GDM1 (cell line): ENCODE results near the gene TICRR.
A peak's percentile ranks its signal among the peaks of the same experiment; 100 is the strongest.
"Not testable (repeated sequence)": the region's sequence is repeated elsewhere in the genome, so short reads cannot be mapped to it uniquely, and the experiment has no call there.

Source experiments
- DNase-seq: peaks from one replicate; lab custom pipeline; 2025; lab: John Stamatoyannopoulos, UW

TICRR gene, protein sequence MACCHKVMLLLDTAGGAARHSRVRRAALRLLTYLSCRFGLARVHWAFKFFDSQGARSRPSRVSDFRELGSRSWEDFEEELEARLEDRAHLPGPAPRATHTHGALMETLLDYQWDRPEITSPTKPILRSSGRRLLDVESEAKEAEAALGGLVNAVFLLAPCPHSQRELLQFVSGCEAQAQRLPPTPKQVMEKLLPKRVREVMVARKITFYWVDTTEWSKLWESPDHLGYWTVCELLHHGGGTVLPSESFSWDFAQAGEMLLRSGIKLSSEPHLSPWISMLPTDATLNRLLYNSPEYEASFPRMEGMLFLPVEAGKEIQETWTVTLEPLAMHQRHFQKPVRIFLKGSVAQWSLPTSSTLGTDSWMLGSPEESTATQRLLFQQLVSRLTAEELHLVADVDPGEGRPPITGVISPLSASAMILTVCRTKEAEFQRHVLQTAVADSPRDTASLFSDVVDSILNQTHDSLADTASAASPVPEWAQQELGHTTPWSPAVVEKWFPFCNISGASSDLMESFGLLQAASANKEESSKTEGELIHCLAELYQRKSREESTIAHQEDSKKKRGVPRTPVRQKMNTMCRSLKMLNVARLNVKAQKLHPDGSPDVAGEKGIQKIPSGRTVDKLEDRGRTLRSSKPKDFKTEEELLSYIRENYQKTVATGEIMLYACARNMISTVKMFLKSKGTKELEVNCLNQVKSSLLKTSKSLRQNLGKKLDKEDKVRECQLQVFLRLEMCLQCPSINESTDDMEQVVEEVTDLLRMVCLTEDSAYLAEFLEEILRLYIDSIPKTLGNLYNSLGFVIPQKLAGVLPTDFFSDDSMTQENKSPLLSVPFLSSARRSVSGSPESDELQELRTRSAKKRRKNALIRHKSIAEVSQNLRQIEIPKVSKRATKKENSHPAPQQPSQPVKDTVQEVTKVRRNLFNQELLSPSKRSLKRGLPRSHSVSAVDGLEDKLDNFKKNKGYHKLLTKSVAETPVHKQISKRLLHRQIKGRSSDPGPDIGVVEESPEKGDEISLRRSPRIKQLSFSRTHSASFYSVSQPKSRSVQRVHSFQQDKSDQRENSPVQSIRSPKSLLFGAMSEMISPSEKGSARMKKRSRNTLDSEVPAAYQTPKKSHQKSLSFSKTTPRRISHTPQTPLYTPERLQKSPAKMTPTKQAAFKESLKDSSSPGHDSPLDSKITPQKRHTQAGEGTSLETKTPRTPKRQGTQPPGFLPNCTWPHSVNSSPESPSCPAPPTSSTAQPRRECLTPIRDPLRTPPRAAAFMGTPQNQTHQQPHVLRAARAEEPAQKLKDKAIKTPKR (N-terminal part only)

DNA sequence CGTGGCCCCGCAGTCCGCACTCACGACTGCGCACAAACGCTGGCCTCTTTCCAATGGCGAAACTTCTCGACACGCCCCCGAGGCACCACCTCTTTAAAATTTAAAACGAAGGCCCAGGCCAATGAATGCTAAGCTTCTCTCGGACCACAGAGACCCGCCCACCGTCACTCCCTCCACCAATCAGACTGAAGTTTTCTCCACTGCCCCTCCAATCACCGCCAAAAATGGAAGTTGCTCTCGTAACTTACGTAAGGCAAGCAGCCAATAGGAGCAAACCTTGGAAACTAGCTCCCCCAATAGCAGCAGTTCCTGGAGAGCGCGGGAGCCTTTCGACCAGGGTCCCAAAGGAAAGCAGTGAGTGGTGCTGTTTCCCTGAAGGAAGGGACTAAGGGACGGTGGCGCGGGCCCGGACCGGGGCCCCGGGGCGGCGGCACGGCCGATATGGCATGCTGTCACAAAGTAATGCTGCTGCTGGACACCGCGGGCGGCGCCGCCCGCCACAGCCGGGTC is at the start of gene TICRR:
TICRR (plus strand) TSS at position 324 of the 510 bp plus-strand sequence; CDS start at position 442, 118 bp downstream.
- peak; percentile 98 for DNase-seq

DNA sequence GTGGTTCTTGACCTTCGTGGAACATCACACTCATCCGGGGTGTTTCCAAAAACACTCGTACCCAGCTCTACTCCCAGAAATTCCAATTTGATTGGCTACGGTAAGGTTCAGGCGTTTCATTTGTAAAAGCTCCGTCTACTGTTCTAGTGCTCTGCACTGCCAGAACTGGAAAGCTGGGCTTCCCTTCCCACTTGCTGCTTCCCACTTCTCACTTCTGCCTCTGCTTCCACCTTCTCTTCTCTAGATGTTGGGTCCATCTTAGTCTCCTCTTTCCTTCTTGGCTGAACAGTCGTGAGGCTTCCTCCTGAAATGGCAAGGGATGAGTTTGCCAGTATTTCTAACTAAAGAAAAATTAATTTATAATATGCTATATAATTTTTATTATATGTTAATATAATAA is 49.1 kb upstream of the TICRR start:
- DNase-seq = no peak

DNA sequence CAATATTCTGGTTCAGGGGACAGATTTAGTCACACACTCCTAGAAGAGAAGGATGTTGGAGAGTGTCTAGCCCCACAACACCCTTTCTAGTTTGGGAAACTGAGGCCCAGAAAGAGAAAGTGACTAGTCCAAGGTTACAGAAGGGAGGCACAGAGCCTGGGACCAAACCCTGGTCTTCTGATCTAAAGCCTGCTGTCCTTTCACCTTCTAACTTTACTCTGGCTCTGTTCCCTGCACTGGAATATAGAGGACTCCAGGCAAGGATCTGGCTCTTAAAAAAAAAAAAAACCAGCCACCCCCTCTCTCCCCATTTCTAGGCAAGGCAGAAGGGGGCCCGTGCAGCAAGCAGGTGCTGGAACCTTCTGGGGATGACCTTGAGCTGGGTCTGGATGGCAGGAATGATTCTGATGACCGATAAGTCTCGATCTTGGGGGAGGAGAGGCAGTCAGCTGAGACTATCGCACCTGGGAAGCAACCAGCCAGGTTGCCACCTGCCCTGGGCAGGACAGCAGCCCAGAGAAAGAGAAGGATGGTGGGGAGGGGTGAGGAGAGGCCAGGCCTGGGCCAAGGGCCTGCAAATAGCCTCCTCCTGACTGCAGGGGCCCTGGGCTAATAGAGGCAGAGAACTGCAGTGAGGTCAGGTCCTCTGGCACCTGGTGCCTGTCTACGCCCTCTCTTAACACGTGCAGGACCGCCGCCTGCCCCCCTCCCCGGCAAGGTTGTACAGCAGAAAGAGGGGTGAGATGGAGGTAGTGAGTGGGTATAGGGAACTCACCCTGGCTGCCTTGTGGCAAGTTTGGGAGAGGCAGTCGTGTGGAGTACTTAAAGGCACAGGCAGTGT is 48.4 kb upstream of the TICRR start:
- no peak for DNase-seq

DNA sequence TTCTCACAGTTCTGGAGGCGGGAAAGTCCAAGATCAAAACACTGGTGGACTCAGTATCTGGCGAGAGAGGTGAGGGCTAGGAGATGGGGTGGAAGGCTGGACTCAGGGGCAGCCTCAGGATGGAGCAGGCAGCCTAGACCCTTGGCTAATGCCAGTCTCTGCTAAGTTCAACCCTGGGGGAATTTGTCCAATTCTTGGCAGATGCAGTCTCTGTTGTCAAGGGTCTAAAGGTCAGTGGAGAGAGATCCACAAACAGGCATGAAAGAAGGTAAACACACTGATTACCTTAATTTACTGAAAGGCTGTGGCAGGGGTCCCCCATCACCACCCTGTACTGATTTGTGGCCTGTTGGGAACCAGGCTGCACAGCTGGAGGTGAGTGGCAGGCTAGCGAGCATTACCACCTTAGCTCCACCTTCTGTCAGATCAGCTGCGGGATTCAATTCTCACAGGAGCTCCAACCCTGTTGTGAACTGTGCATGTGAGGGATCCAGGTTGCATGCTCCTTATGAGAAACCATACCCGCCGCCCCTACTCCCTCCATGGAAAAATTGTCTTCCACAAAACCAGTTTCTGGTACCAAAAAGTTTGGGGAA is 46.4 kb upstream of the TICRR start:
- DNase-seq = no peak

DNA sequence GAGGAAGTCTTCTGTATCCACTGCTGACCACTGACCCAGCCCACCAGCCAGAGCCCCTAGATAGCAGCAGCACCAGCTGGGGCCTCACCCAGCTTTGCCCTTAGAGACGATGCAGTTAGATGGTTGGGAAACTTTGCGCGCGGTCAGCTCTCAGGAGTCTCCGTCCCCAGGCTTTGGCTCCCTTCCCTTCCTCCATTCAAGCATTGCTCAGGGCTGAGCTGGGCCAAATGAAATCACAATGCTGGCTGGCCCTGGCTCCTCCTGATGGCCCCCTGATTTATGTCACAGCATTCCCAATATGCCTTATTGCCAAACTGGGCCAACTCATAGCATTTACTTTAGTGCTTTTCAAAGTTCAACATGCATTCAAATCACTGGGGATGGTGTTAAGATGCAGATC is 44.3 kb upstream of the TICRR start:
- no peak for DNase-seq

DNA sequence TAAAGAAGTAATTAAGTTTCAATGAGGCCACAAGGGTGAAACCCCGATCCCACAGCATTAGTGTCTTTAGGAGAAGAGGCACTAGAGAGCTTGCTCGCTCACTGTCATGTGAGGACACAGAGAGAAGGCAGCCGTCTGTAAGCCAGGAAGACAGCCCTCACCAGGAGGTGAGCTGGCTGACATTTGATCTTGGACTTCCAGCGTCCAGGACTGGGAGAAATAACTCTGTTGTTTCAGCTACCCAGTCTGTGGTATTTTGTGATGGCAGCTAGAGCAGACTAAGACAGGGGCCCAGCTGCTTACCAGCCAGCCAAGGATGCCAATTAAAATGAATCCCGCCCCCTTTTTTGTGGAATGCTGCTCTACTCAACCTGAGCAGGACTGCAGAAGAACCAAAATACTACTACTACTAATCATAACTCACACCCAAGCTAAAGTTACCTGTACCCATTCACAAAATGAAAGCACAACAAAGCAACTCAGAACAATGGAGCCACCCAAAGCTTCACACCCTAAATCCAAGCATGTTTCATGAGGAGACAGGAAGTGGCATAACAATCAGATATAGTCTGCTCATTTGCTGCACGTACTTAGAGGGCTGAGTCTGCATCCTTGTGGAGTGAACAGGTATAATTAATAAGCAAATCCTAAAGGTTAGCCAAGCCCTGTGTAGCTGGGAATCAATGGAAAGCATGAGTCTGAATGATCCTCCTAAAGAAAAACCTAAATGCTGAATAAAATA is 43.3 kb upstream of the TICRR start:
- no peak for DNase-seq

DNA sequence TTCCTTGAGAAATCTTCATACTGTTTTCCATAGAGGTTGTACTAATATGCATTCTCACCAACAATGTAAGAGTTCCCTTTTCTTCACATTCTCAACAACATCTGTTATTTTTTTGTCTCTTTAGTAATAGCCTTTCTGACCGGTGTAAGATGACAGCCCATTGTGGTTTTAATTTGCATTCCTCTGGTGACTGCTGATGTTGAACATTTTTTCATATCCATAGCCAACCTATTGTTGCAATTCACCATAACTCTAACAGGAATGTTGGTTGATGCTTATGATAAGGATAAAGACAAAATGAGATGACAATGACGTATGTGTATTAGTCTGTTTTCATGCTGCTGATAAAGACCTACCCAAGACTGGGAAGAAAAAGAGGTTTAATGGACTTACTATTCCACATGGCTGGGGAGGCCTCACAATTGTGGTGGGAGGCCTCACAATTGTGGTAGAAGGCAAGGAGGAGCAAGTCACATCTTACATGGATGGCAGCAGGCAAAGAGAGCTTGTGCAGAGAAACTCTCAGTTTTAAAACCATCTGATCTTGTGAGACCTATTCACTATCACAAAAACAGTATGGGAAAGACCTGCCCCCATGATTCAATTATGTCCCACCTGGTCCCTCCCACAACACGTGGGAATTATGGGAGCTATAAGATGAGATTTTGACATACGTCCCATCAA is 41.3 kb upstream of the TICRR start:
- DNase-seq = no peak

DNA sequence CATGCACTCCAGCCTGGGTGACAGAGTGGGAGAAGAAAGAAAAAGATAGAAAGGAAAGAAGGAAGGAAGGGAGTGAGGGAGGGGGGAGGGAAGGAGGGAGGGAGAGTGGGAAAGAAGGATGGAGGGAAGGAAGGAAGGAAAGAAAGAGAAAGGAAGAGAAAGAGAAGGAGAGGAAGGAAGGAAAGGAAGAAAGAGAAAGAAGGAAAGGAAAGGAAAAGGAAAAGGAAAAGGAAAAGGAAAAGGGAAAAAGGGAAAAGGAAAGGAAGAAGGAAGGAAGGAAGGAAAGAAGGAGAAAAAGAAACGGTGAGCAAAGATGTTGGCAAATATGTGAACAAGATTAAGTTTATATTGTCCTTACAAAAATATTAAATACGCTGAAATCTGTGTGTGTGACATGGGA is 36.2 kb upstream of the TICRR start:
- DNase-seq = no peak

DNA sequence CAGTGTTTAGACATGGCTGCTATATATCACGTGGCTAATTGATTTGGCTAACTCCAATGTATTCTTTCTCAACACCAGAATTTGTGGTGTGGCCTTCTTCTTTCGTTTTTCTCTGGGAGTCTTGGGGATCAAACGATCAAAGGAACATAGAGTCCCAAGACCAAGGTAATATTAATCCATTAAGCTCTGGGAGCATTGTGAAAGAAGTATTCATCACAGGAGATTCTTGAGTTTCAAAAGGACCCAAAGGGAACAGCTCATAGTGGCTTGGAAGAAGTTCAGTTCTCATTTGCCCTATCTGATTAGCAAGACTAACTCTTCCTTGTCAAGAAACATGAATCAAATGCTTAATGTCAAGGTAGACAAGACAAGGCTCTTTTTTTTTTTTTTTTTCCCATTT is 32.9 kb upstream of the TICRR start:
- no peak for DNase-seq

DNA sequence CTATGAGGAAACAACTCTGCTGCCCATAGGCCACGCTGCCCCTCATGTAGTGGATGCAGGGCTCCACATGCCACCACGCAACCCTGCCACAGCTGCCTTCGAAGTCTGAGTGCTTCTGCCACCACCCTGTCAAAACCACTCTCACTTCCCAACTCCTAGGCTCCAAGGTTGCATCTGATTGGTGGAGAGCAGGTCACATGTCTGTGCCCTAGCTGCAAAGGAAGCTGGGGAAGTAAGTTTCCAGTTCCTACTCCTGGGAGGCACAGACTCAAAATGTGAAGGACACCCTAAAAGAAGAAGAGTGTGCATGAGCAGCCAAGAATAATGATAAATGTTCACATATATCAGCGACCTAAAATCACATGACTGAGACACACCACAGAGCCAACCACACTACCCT is 31.9 kb upstream of the TICRR start:
- no peak for DNase-seq

DNA sequence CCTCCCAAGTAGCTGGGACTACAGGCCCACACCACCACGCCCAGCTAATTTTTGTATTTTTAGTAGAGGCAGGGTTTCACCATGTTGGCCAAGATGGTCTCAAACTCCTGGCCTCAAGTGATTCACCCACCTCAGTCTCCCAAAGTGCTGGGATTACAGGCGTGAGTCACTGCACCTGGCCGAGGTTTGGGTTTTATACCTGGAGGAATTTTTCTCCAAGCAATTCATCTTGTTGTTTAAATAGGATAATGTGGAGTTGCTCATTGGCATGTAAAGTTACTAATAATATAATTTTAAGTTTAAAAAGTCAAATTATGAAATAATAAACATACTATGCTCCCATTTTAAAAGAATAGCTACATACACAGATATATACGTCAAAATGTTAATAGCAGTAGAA is 26.1 kb upstream of the TICRR start:
- not testable (repeated sequence) for DNase-seq

DNA sequence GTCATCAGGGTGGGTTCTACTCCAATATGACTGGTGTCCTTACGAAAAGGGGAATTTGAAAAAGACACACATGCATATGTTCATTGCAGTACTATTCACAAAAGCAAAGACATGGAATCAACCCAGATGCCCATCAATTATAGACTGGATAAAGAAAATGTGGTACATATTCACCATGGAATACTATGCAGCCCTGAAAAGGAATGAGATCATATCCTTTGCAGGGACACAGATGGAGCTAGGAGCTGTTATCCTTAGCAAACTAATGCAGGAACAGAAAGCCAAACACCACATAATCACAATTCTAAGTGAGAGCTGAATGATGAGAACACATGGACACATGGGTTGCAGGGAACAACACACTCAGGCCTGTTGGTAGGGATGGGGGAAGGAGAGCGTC is 24.8 kb upstream of the TICRR start:
- no peak for DNase-seq

DNA sequence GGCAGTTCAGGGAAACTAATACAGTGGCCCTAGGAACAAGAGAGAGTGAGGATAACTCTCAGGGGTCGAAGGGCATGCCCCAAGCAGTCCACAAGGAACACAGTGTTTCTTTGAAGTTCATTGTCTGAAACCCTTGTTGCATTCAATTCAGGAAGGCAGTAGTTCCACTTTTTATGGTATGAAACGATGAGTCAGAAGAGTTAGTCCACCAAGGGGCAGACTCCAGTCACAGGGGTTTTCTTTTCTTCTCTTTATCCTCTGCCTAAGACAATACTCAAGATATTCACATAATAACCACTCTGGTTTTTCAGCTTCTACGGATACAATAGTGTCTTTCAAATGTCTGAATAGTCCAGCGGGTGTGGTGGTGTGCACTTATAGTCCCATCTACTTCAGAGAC is 23.7 kb upstream of the TICRR start:
- no peak for DNase-seq

DNA sequence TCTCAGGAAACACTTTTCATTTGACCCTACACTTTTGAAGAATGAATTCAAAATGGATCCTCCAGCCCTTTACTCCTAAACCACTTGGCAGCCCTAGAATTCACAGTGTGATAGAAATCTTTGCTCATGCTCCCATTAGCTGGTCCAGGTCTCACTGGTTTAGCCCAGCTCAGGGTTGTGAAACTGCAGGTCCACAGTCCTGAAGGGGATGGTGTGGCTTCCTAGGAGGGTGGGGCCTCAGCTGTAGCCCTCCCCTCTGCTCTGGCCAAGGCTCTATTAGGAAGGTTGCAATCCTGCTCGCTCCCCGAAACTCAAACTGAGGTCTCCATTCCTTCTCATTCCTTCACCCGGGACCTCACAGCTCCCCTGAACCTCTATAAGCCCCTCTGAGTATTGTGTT is 21.6 kb upstream of the TICRR start:
- DNase-seq = no peak

DNA sequence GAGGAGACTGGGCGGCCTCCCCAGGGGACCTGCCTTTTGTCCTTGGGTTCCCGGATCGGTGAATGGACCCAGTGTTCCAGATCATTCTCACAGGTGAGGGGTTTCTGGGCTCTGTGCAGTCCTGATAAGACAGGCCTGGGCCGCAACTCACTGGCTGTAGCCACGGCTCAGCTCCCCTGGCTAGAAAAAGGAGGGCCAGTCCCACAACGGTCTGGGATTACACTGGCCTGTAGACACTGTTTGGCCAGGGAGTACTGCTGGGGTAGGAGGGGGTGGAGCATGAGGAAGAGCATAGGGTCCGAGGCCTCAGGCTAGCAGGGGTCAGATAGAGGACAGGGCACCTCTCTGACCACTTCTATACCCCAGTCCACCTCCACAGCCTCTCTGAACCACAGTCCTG is 21.0 kb upstream of the TICRR start:
- DNase-seq = no peak

DNA sequence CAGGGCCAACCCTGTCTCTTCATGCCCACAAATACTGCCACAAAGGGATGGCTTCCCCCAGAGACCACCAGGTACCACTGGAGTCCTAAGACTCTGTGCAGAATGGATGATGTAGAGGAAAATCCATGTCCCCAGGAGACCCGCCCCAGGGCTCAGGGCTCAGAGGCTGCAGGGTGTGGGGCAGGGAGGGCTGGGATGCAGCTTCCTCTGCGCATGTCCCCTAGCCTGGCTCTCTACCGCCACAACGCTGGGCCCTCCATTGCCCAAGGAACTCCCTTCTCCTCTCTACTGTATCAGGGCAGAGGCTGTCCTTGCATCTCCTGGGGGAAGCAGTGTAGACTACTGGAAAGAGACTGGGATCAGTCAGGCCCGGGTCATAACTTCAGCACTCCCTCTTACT is 19.5 kb upstream of the TICRR start:
- DNase-seq = no peak

DNA sequence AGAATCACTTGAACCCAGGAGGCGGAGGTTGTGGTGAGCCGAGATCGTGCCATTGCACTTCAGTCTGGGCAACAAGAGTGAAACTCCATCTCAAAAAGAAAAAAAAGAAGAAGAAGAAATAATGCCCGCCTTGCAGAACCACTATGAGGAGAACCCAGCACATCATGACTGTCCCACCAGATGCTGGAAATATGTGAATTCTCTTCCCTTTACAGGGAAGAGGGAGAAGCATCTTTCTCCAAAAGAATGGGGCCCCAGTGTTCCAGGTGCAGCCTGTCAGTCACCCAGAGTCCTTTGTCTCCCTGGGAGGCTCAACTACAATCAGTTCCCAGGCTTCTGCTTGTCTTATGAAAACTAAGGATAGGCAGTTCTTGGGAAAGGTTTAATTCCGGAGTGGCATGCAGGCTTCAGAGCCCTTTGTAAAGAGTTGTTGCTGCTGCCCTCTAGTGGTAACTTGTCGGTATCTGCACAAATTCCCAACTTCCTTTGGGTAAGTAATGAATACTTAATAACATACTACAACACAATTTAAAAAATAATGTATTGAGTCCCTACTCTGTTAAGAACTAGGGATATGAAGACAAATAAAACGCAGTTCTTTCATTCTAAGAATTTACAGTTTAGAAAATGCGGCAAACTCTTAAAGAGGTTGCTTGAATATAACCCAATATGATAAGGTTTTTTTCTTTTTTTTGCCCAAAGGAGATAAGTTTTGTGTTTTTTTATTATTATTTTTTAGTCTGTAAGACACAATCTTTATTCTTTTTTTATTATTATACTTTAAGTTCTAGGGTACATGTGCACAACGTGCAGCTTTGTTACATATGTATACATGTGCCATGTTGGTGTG is 18.6 kb upstream of the TICRR start:
- DNase-seq = peak; percentile 2

DNA sequence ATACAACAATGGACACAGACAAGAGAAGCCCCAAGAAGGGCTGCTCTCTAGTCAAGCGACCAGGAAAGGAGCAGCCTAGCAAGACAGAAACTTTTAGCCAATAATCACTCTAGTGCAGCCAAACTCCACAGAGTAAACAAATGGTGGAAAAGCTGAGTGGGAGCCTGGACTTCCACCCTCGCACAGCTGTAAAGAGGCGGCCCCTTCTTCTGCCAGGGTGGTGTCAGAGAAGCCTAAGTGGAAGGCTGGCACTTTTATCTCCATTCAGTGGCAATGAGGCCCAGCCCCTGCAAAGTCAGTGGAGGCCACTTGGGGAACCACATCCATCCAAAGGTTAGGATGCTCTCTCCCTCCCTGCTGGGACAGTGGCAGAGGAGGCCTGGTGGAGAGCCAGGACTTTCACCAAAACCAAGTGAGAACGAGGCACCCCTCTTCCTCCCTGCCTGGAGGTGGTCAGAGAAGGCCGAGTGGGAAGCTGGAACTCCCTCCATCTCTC is 15.5 kb upstream of the TICRR start:
- no peak for DNase-seq
